GM23338 (cell line): ENCODE measurements around the gene AOAH. TPM values are rescaled to one million over a fixed set of nuclear protein-coding genes. Genes with fewer than 3 reads are reported as not detected.
A peak's percentile ranks its signal among the peaks of the same experiment; 100 is the strongest.

Source experiments
- ATAC-seq: fragments of 200-7000 bp; cut with Tn5 transposase; 3 replicates; pipeline ENCODE4 v1.9.1; 2020
- DNase-seq: peaks from one replicate; pipeline ENCODE4 v3.0.0-alpha.2; 2015; ENCODE audit warnings: low spot score
- H2AFZ ChIP-seq: fragments of 200-600 bp; sonication (generic); 2 replicates; pipeline ENCODE4 v1.8.0; 2016; ENCODE audit warnings: antibody characterized with exemption, mild to moderate bottlenecking, moderate library complexity
- H3F3A ChIP-seq: fragments of 200-600 bp; sonication (generic); replicated peaks from 2 replicates; pipeline ENCODE4 v1.8.0; 2017; ENCODE audit warnings: antibody characterized with exemption, mixed run types, low read depth
- H3K27ac ChIP-seq: fragments of 200-600 bp; sonication (generic); 2 replicates; pipeline ENCODE4 v1.6.1; 2016; ENCODE audit warnings: low read depth
- H3K27me3 ChIP-seq: fragments of 200-600 bp; sonication (generic); 2 replicates; pipeline ENCODE4 v1.8.0; 2016; ENCODE audit warnings: mild to moderate bottlenecking, mixed run types, moderate library complexity; ENCODE audit not compliant: insufficient read depth
- H3K36me3 ChIP-seq: fragments of 200-600 bp; sonication (generic); 2 replicates; pipeline ENCODE4 v1.8.0; 2016; ENCODE audit warnings: mild to moderate bottlenecking; ENCODE audit not compliant: insufficient read depth
- H3K4me1 ChIP-seq: fragments of 200-600 bp; sonication (generic); 2 replicates; pipeline ENCODE4 v1.8.0; 2016; ENCODE audit warnings: mild to moderate bottlenecking, moderate library complexity; ENCODE audit not compliant: insufficient read depth
- H3K4me2 ChIP-seq: fragments of 200-600 bp; sonication (generic); 2 replicates; pipeline ENCODE4 v1.7.1; 2017; ENCODE audit warnings: mixed run types
- H3K4me3 ChIP-seq: fragments of 200-600 bp; sonication (generic); 2 replicates; pipeline ENCODE4 v1.6.1; 2016; ENCODE audit warnings: mixed run types
- H3K79me2 ChIP-seq: fragments of 200-600 bp; sonication (generic); replicated peaks from 2 replicates; pipeline ENCODE4 v1.8.0; 2017; ENCODE audit warnings: mild to moderate bottlenecking; ENCODE audit not compliant: insufficient read depth
- H3K9me2 ChIP-seq: fragments of 200-600 bp; sonication (generic); 2 replicates; pipeline ENCODE4 v1.8.0; 2017; ENCODE audit not compliant: insufficient read depth
- H4K20me1 ChIP-seq: fragments of 200-600 bp; sonication (generic); replicated peaks from 2 replicates; pipeline ENCODE4 v1.8.0; 2017; ENCODE audit warnings: mild to moderate bottlenecking; ENCODE audit not compliant: insufficient read depth
- H3K27ac Mint-ChIP-seq: 2 replicates; pipeline ENCODE4 v1.8.0; 2020; ENCODE audit warnings: inconsistent platforms, mild to moderate bottlenecking, moderate library complexity, mixed read lengths
- H3K27me3 Mint-ChIP-seq: 3 replicates; pipeline ENCODE4 v1.8.0; 2022; ENCODE audit warnings: low read depth, mild to moderate bottlenecking, moderate library complexity, mixed read lengths, inconsistent platforms; ENCODE audit not compliant: insufficient read depth, poor library complexity
- H3K36me3 Mint-ChIP-seq: 3 replicates; pipeline ENCODE4 v1.8.0; 2021; ENCODE audit warnings: low read depth, mild to moderate bottlenecking, inconsistent platforms, moderate library complexity, mixed read lengths
- H3K4me1 Mint-ChIP-seq: 3 replicates; pipeline ENCODE4 v1.8.0; 2020; ENCODE audit warnings: mild to moderate bottlenecking, inconsistent platforms, mixed read lengths
- H3K4me3 Mint-ChIP-seq: 3 replicates; pipeline ENCODE4 v1.8.0; 2021; ENCODE audit warnings: moderate library complexity, mild to moderate bottlenecking, inconsistent platforms, mixed read lengths
- H3K9me3 Mint-ChIP-seq: 3 replicates; pipeline ENCODE4 v1.8.0; 2020; ENCODE audit warnings: moderate library complexity, mild to moderate bottlenecking, inconsistent platforms, mixed read lengths
- CREB1 ChIP-seq: fragments of 250-450 bp; sonication (Bioruptor Pico); IDR thresholded peaks from 2 replicates; pipeline ENCODE4 v1.5.0; 2020; ENCODE audit warnings: low read depth, mild to moderate bottlenecking, moderate library complexity
- CTCF ChIP-seq, 2 experiments: fragments of 200-600 bp in 1 of 2; sonication (generic) in 1 of 2; conservative IDR thresholded peaks; 2 replicates each; pipeline versions ENCODE4 v1.5.1 to v1.6.1; 2016 to 2017; ENCODE audit warnings: antibody characterized with exemption in 2 of 2, low read depth in 2 of 2, mild to moderate bottlenecking in 2 of 2, moderate library complexity in 1 of 2
- EZH2 ChIP-seq: fragments of 200-600 bp; sonication (generic); IDR thresholded peaks from one replicate; pipeline ENCODE4 v1.8.0; 2017; ENCODE audit warnings: antibody characterized with exemption, mild to moderate bottlenecking, low read depth; ENCODE audit not compliant: unreplicated experiment
- EZH2phosphoT487 ChIP-seq: fragments of 200-600 bp; sonication (generic); IDR thresholded peaks from one replicate; pipeline ENCODE4 v1.8.1; 2018; ENCODE audit warnings: antibody characterized with exemption; ENCODE audit not compliant: unreplicated experiment
- JUNB ChIP-seq: IDR thresholded peaks from one replicate; pipeline ENCODE4 v1.6.1; 2016; ENCODE audit warnings: antibody characterized with exemption; ENCODE audit not compliant: unreplicated experiment
- NANOG ChIP-seq: IDR thresholded peaks from 2 replicates; pipeline ENCODE4 v1.6.1; 2016; ENCODE audit warnings: antibody characterized with exemption, borderline replicate concordance
- POLR2AphosphoS5 ChIP-seq: IDR thresholded peaks from 2 replicates; pipeline ENCODE4 v1.6.1; 2016; ENCODE audit warnings: antibody characterized with exemption, low read depth
- REST ChIP-seq: IDR thresholded peaks from one replicate; pipeline ENCODE4 v1.6.1; 2018; ENCODE audit warnings: antibody characterized with exemption; ENCODE audit not compliant: unreplicated experiment
- STAT1 ChIP-seq: IDR thresholded peaks from one replicate; pipeline ENCODE4 v1.6.1; 2016; ENCODE audit warnings: antibody characterized with exemption; ENCODE audit not compliant: unreplicated experiment
- ZNF114 ChIP-seq: fragments of 250-450 bp; sonication (Bioruptor Pico); IDR thresholded peaks from 2 replicates; pipeline ENCODE4 v1.5.0; 2020; ENCODE audit warnings: mild to moderate bottlenecking, moderate library complexity
- ZNF331 ChIP-seq: fragments of 250-450 bp; sonication (Bioruptor Pico); IDR thresholded peaks from 2 replicates; pipeline ENCODE4 v1.5.0; 2020; ENCODE audit warnings: low read depth, mild to moderate bottlenecking, moderate library complexity
- polyA plus RNA-seq: library from polyadenylated mRNA; unstranded; fragments of >200 nt; fragmentation: Nextera tagmentation; extraction: Ambion mirVana; gene quantifications from 2 replicates; pipeline ENCODE4 v1.2.1, GENCODE V29; 2016
- total RNA-seq: library from RNA; depleted of rRNA; stranded (reverse); fragments of >200 nt; shearing (Covaris generic); gene quantifications from 2 replicates; pipeline ENCODE4 v1.2.3, GENCODE V29; 2014
- TF ChIP-seq, protein P1 (sequence below): fragments of 250-450 bp; sonication (Bioruptor Pico); IDR thresholded peaks from 2 replicates; pipeline ENCODE4 v1.5.0; 2020; ENCODE audit warnings: mild to moderate bottlenecking, moderate library complexity
- TF ChIP-seq, protein P2 (sequence below): IDR thresholded peaks from 2 replicates; pipeline ENCODE4 v1.6.1; 2016; ENCODE audit warnings: antibody characterized with exemption

Gene AOAH
- total and polyA plus RNA-seq, 2 experiments from 2014 or later, result not detected

DNA sequence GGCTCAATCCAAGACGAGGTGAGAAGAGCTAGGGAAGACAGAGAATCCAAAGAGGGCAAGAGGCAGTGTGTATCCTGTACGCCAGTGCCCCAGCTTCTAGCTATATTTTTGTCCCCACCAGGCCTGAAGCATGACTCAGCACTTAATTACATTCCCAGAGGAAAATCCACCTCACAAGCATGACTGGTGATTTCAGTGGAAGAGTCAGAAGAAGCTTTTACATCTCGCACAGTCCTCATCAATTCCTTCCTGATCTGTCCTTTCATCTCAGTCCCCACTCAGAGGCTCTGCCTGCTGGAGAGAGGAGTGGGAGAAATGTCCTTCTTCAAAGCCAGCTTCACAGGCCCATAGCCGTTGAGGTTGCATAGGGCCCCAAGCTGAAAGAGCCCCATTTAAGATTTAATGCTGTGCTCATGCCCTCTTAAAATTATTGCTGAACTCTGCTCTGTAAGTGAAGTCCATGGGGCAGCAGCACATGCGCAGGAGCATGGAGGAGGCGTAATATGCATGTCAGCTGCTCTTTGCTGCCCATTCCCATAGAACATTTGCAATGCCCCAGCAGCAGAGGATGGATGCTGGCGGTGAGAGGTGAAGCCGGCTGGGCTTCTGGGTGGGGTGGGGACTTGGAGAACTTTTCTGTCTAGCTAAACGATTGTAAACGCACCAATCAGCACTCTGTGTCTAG lies 39.0 kb upstream of the AOAH start:
- H4K20me1 ChIP-seq, result no peaks in the 10 kb centered on the region
- H3K4me3 ChIP-seq, result no peak overlapping the region
- H3K4me1 ChIP-seq, result peaks cover 18% of the 10 kb centered on the region
- peaks cover 14% of the 10 kb centered on the region; the same call in 1 of the 2 replicates for H3K9me2 ChIP-seq
- peaks cover 24% of the 10 kb centered on the region for H3K4me1 Mint-ChIP-seq
- DNase-seq, result peak; percentile 24
- 0 out of 2 replicates have a peak overlapping the region, but pooled peaks have one; percentile 0 for H2AFZ ChIP-seq
- H3F3A ChIP-seq, result no peaks in the 10 kb centered on the region
- peak overlapping the region; percentile 78 for H3K27ac Mint-ChIP-seq
- TF ChIP-seq POLR2AphosphoS5, result no peak
- no peak for TF ChIP-seq STAT1
- TF ChIP-seq EZH2phosphoT487, result no peak
- no peak for TF ChIP-seq CTCF (conservative IDR thresholded peaks at IDR 0.05; ENCODE audit: low read depth in 2 of 2)
- TF ChIP-seq ZNF331 (CRISPR knock-in tag), result no peak
- no peak for TF ChIP-seq NANOG
- TF ChIP-seq, protein P1, sequence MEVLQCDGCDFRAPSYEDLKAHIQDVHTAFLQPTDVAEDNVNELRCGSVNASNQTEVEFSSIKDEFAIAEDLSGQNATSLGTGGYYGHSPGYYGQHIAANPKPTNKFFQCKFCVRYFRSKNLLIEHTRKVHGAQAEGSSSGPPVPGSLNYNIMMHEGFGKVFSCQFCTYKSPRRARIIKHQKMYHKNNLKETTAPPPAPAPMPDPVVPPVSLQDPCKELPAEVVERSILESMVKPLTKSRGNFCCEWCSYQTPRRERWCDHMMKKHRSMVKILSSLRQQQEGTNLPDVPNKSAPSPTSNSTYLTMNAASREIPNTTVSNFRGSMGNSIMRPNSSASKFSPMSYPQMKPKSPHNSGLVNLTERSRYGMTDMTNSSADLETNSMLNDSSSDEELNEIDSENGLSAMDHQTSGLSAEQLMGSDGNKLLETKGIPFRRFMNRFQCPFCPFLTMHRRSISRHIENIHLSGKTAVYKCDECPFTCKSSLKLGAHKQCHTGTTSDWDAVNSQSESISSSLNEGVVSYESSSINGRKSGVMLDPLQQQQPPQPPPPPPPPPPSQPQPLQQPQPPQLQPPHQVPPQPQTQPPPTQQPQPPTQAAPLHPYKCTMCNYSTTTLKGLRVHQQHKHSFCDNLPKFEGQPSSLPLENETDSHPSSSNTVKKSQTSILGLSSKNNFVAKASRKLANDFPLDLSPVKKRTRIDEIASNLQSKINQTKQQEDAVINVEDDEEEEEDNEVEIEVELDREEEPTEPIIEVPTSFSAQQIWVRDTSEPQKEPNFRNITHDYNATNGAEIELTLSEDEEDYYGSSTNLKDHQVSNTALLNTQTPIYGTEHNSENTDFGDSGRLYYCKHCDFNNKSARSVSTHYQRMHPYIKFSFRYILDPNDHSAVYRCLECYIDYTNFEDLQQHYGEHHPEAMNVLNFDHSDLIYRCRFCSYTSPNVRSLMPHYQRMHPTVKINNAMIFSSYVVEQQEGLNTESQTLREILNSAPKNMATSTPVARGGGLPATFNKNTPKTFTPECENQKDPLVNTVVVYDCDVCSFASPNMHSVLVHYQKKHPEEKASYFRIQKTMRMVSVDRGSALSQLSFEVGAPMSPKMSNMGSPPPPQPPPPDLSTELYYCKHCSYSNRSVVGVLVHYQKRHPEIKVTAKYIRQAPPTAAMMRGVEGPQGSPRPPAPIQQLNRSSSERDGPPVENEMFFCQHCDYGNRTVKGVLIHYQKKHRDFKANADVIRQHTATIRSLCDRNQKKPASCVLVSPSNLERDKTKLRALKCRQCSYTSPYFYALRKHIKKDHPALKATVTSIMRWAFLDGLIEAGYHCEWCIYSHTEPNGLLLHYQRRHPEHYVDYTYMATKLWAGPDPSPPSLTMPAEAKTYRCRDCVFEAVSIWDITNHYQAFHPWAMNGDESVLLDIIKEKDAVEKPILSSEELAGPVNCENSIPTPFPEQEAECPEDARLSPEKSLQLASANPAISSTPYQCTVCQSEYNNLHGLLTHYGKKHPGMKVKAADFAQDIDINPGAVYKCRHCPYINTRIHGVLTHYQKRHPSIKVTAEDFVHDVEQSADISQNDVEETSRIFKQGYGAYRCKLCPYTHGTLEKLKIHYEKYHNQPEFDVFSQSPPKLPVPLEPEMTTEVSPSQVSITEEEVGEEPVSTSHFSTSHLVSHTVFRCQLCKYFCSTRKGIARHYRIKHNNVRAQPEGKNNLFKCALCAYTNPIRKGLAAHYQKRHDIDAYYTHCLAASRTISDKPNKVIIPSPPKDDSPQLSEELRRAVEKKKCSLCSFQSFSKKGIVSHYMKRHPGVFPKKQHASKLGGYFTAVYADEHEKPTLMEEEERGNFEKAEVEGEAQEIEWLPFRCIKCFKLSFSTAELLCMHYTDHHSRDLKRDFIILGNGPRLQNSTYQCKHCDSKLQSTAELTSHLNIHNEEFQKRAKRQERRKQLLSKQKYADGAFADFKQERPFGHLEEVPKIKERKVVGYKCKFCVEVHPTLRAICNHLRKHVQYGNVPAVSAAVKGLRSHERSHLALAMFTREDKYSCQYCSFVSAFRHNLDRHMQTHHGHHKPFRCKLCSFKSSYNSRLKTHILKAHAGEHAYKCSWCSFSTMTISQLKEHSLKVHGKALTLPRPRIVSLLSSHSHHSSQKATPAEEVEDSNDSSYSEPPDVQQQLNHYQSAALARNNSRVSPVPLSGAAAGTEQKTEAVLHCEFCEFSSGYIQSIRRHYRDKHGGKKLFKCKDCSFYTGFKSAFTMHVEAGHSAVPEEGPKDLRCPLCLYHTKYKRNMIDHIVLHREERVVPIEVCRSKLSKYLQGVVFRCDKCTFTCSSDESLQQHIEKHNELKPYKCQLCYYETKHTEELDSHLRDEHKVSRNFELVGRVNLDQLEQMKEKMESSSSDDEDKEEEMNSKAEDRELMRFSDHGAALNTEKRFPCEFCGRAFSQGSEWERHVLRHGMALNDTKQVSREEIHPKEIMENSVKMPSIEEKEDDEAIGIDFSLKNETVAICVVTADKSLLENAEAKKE (CRISPR knock-in tag), result no peak
- TF ChIP-seq REST, result no peak
- no peak for TF ChIP-seq ZNF114
- TF ChIP-seq JUNB, result no peak
- TF ChIP-seq CREB1 (CRISPR knock-in tag), result no peak
- TF ChIP-seq EZH2, result no peak
- TF ChIP-seq, protein P2, sequence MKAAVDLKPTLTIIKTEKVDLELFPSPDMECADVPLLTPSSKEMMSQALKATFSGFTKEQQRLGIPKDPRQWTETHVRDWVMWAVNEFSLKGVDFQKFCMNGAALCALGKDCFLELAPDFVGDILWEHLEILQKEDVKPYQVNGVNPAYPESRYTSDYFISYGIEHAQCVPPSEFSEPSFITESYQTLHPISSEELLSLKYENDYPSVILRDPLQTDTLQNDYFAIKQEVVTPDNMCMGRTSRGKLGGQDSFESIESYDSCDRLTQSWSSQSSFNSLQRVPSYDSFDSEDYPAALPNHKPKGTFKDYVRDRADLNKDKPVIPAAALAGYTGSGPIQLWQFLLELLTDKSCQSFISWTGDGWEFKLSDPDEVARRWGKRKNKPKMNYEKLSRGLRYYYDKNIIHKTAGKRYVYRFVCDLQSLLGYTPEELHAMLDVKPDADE, result no peak
- no peak overlapping the region for H3K4me3 Mint-ChIP-seq
- no peaks in the 10 kb centered on the region for H3K27me3 ChIP-seq
- ATAC-seq, result peak; percentile 53; the same call in 2 of the 3 replicates
- no peaks in the 10 kb centered on the region for H3K9me3 Mint-ChIP-seq
- H3K27ac ChIP-seq, result no peak overlapping the region
- peaks cover 2% of the 10 kb centered on the region; the same call in 1 of the 3 replicates for H3K36me3 Mint-ChIP-seq
- no peaks in the 10 kb centered on the region for H3K79me2 ChIP-seq
- peak overlapping the region; percentile 58 for H3K4me2 ChIP-seq
- H3K36me3 ChIP-seq, result no peaks in the 10 kb centered on the region
- peaks cover 5% of the 10 kb centered on the region for H3K27me3 Mint-ChIP-seq
